Astrocyte (in vitro differentiated cells and primary cell): ENCODE results near the gene CFAP119. TPM values are rescaled to one million over a fixed set of nuclear protein-coding genes. Genes with fewer than 3 reads are reported as not detected.

Experiments
- DNase-seq: peaks from one replicate; pipeline ENCODE4 v3.0.0-alpha.2; 2010; ENCODE audit warnings: low read depth
- FAIRE-seq: peaks from 2 replicates; lab custom pipeline; 2011; peaks lifted over from hg19 to GRCh38; lab: Jason Lieb, UNC
- H2AFZ ChIP-seq: 2 replicates; pipeline ENCODE4 v1.6.0; 2012; ENCODE audit warnings: low read depth, low read length, inconsistent platforms
- H3K27ac ChIP-seq: 2 replicates; pipeline ENCODE4 v1.5.1; 2011; ENCODE audit warnings: low read depth, low read length, inconsistent platforms
- H3K27me3 ChIP-seq: 2 replicates; pipeline ENCODE4 v1.6.0; 2011; ENCODE audit warnings: low read length, inconsistent platforms; ENCODE audit not compliant: insufficient read depth
- H3K36me3 ChIP-seq: 2 replicates; pipeline ENCODE4 v1.5.1; 2011; ENCODE audit warnings: low read length, inconsistent platforms; ENCODE audit not compliant: insufficient read depth
- H3K4me1 ChIP-seq: 2 replicates; pipeline ENCODE4 v1.5.1; 2011; ENCODE audit warnings: low read length, inconsistent platforms; ENCODE audit not compliant: insufficient read depth
- H3K4me2 ChIP-seq: 2 replicates; pipeline ENCODE4 v1.6.0; 2012; ENCODE audit warnings: low read length, inconsistent platforms
- H3K4me3 ChIP-seq: 2 replicates; pipeline ENCODE4 v1.5.1; 2011; ENCODE audit warnings: low read depth, mild to moderate bottlenecking, low read length, inconsistent platforms; ENCODE audit not compliant: insufficient read depth
- H3K79me2 ChIP-seq: 2 replicates; pipeline ENCODE4 v1.6.0; 2012; ENCODE audit warnings: mild to moderate bottlenecking, low read length, inconsistent platforms; ENCODE audit not compliant: insufficient read depth
- H3K9ac ChIP-seq: 2 replicates; pipeline ENCODE4 v1.6.0; 2012; ENCODE audit warnings: mild to moderate bottlenecking, low read length, inconsistent platforms
- H3K9me3 ChIP-seq: 2 replicates; pipeline ENCODE4 v1.5.1; 2012; ENCODE audit warnings: low read depth, mild to moderate bottlenecking, low read length, inconsistent platforms; ENCODE audit not compliant: insufficient read depth
- H4K20me1 ChIP-seq: 2 replicates; pipeline ENCODE4 v1.6.0; 2012; ENCODE audit warnings: low read length, inconsistent platforms; ENCODE audit not compliant: insufficient read depth
- H3K27ac Mint-ChIP-seq: one replicate; pipeline ENCODE4 v1.8.0; 2021; ENCODE audit warnings: mild to moderate bottlenecking, mixed read lengths; ENCODE audit not compliant: unreplicated experiment
- H3K27me3 Mint-ChIP-seq: one replicate; pipeline ENCODE4 v1.8.0; 2021; ENCODE audit warnings: low read depth, mixed read lengths; ENCODE audit not compliant: unreplicated experiment
- H3K36me3 Mint-ChIP-seq: one replicate; pipeline ENCODE4 v1.8.0; 2021; ENCODE audit warnings: low read depth, mixed read lengths; ENCODE audit not compliant: unreplicated experiment
- H3K4me1 Mint-ChIP-seq: one replicate; pipeline ENCODE4 v1.8.0; 2021; ENCODE audit warnings: low read depth, mixed read lengths; ENCODE audit not compliant: unreplicated experiment
- H3K4me3 Mint-ChIP-seq: one replicate; pipeline ENCODE4 v1.8.0; 2021; ENCODE audit warnings: mild to moderate bottlenecking, moderate library complexity, mixed read lengths; ENCODE audit not compliant: unreplicated experiment
- H3K9me3 Mint-ChIP-seq: one replicate; pipeline ENCODE4 v1.8.0; 2021; ENCODE audit warnings: mild to moderate bottlenecking, mixed read lengths; ENCODE audit not compliant: unreplicated experiment
- EZH2 ChIP-seq: IDR thresholded peaks from 2 replicates; pipeline ENCODE4 v1.6.1; 2012; ENCODE audit warnings: mild to moderate bottlenecking, low read length, inconsistent platforms; ENCODE audit not compliant: insufficient read depth
- total RNA-seq: library from RNA; stranded (reverse); gene quantifications from 2 replicates; pipeline ENCODE4 v1.2.1, GENCODE V29; 2021
- TF ChIP-seq, protein P1 (sequence below): IDR thresholded peaks from 2 replicates; pipeline ENCODE4 v1.5.1; 2011; ENCODE audit warnings: low read depth, mild to moderate bottlenecking, inconsistent platforms, low read length, moderate library complexity; ENCODE audit not compliant: insufficient read depth

Gene CFAP119
- total RNA-seq, 1 donor from 2014 or later, result 4.0 TPM

DNA sequence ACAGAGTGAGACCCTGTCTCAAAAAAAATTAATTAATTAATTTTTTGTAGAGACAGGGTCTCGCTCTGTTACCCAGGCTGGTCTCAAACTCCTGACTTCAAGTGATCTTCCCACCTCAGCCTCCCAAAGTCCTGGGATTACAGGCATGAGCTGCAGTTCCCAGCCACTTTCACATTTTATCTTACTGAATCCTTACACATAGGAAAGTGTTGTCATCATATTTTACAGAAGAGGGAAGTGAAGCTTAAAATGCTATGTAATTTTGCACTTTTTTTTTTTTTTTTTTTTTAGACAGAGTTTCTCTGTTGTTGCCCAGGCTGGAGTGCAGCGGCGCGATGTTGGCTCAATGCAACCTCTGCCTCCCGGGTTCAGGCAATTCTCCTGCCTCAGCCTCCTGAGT, 46.3 kb upstream of the CFAP119 start:
- TF ChIP-seq, protein P1, sequence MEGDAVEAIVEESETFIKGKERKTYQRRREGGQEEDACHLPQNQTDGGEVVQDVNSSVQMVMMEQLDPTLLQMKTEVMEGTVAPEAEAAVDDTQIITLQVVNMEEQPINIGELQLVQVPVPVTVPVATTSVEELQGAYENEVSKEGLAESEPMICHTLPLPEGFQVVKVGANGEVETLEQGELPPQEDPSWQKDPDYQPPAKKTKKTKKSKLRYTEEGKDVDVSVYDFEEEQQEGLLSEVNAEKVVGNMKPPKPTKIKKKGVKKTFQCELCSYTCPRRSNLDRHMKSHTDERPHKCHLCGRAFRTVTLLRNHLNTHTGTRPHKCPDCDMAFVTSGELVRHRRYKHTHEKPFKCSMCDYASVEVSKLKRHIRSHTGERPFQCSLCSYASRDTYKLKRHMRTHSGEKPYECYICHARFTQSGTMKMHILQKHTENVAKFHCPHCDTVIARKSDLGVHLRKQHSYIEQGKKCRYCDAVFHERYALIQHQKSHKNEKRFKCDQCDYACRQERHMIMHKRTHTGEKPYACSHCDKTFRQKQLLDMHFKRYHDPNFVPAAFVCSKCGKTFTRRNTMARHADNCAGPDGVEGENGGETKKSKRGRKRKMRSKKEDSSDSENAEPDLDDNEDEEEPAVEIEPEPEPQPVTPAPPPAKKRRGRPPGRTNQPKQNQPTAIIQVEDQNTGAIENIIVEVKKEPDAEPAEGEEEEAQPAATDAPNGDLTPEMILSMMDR, result no peak
- no peak for TF ChIP-seq EZH2
- no peaks in the 10 kb centered on the region for H3K79me2 ChIP-seq
- H3K9ac ChIP-seq, result no peak overlapping the region
- H3K9me3 ChIP-seq, result no peaks in the 10 kb centered on the region
- Mint-ChIP-seq H3K27ac (no peak overlapping the region), H3K9me3 (no peaks in the 10 kb centered on the region), H3K4me1 (peaks cover 8% of the 10 kb centered on the region), H3K27me3 (peaks cover 6% of the 10 kb centered on the region), H3K36me3 (no peaks in the 10 kb centered on the region), H3K4me3 (no peak overlapping the region)
- no peaks in the 10 kb centered on the region for H3K27me3 ChIP-seq
- H3K4me3 ChIP-seq, result no peak overlapping the region
- FAIRE-seq, result no peak
- H3K27ac ChIP-seq, result no peak overlapping the region
- H3K4me2 ChIP-seq, result no peak overlapping the region
- no peaks in the 10 kb centered on the region for H3K36me3 ChIP-seq
- H2AFZ ChIP-seq, result no peak overlapping the region
- H4K20me1 ChIP-seq, result no peaks in the 10 kb centered on the region
- H3K4me1 ChIP-seq, result peaks cover 12% of the 10 kb centered on the region
- no peak for DNase-seq

DNA sequence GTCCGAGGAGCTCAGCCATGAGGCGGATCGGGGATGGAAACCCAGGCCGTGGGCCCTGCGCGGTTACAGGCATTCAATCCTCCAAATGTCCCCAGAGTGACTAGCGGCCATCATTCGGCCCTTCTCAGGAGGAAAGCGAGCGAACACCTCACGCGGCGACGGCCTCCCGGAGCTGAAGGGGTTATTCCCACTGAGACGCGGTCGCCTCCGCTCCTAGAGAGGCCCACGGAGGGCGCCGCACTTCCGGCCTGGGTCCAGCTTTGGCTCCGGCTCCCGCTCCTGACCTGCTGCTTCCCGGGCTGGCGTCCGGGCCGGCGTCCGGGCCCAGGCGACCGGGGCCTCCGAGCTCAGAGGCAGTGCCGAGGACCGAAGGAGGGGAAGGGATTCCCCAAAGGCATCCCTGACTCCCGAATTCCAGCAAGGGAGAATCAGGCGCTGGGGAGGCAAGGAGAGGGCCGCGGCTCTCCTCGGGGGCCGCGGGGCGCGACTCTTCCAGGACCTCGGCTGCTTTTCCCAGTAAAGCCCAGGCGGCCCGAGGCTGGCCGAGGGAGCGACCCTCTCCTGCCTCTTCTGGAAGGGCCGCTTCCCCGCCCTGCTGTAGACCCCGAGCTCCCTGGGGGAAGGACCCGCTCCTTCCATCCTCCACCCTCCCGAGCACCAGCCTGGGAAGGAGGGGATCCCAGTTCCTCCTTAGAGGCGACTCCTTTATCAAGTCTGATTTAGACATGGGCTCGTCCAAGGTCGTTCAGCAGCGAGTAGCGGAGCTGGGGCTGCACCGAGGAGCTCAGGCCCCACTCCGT, 43.7 kb upstream of the CFAP119 start:
- Histone ChIP-seq H4K20me1 (no peaks in the 10 kb centered on the region), H3K4me2 (peak overlapping the region; percentile 97), H2AFZ (peak overlapping the region; percentile 91), H3K9me3 (no peaks in the 10 kb centered on the region), H3K4me1 (peaks cover 12% of the 10 kb centered on the region), H3K9ac (peak overlapping the region; percentile 88), H3K27me3 (no peaks in the 10 kb centered on the region), H3K27ac (peak overlapping the region; percentile 70), H3K36me3 (no peaks in the 10 kb centered on the region), H3K79me2 (no peaks in the 10 kb centered on the region), H3K4me3 (peak overlapping the region; percentile 70)
- FAIRE-seq, result no peak
- H3K4me1 Mint-ChIP-seq, result peaks cover 8% of the 10 kb centered on the region
- no peaks in the 10 kb centered on the region for H3K9me3 Mint-ChIP-seq
- H3K27me3 Mint-ChIP-seq, result peaks cover 11% of the 10 kb centered on the region
- H3K27ac Mint-ChIP-seq, result peak overlapping the region; percentile 62
- H3K36me3 Mint-ChIP-seq, result no peaks in the 10 kb centered on the region
- peak overlapping the region; percentile 86 for H3K4me3 Mint-ChIP-seq
- peak; percentile 66 for DNase-seq
- no peak for TF ChIP-seq EZH2
- TF ChIP-seq, protein P1, result no peak

DNA sequence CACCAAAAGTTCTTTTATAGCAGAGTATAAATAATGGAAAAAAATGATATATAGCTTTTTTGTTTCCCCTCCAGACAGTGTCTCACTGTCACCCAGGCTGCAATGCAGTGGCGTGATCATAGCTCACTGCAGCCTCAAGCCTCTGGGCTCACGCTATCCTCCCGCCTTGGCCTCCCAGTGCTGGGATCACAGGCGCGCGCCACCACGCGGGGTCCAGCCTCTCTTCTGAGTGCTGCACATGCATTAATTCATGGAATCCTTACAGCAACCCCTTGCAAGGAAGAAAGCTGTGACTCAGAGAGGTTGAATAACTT, 43.2 kb upstream of the CFAP119 start:
- no peak for DNase-seq
- no peaks in the 10 kb centered on the region for H3K9me3 ChIP-seq
- no peaks in the 10 kb centered on the region for H3K79me2 ChIP-seq
- no peaks in the 10 kb centered on the region for H3K36me3 ChIP-seq
- Mint-ChIP-seq H3K27ac (peak overlapping the region; percentile 62), H3K4me3 (peak overlapping the region; percentile 86), H3K4me1 (peaks cover 8% of the 10 kb centered on the region), H3K9me3 (no peaks in the 10 kb centered on the region), H3K27me3 (peaks cover 14% of the 10 kb centered on the region), H3K36me3 (no peaks in the 10 kb centered on the region)
- peak overlapping the region; percentile 97 for H3K4me2 ChIP-seq
- peak overlapping the region; percentile 91 for H2AFZ ChIP-seq
- FAIRE-seq, result no peak
- peaks cover 12% of the 10 kb centered on the region for H3K4me1 ChIP-seq
- H3K27ac ChIP-seq, result peak overlapping the region; percentile 70
- H3K4me3 ChIP-seq, result peak overlapping the region; percentile 70
- H3K27me3 ChIP-seq, result no peaks in the 10 kb centered on the region
- no peaks in the 10 kb centered on the region for H4K20me1 ChIP-seq
- TF ChIP-seq EZH2, result no peak
- TF ChIP-seq, protein P1, result no peak
- H3K9ac ChIP-seq, result peak overlapping the region; percentile 88
